K562 (cell line): ENCODE measurements around the gene NLRC3. TPM values are rescaled to one million over a fixed set of nuclear protein-coding genes. Genes with fewer than 3 reads are reported as not detected.

Source experiments
- ATAC-seq: fragments of 200-7000 bp; cut with Tn5 transposase; 3 replicates; pipeline ENCODE4 v1.9.1; 2020; ENCODE audit warnings: moderate library complexity
- BruUV-seq: library from RNA; stranded (reverse); fragments of 400-500 nt; replicated peaks from 2 replicates; lab custom pipeline; 2021; lab: Mats Ljungman, UMichigan
- CTCF ChIA-PET: fragments of 300-600 bp; formaldehyde crosslinking; extraction: SDS; loops from one replicate; lab custom pipeline; 2021; ENCODE audit warnings: low intra/inter-chr PET ratio; lab: Yijun Ruan, JAX
- POLR2A ChIA-PET: fragments of 300-600, 350-650 bp; sonication (Branson Sonifier 250); formaldehyde crosslinking; extraction: SDS; loops from one replicate; lab custom pipeline; 2021; ENCODE audit warnings: antibody characterized with exemption, inconsistent platforms; lab: Yijun Ruan, JAX
- DNase-seq, 4 experiments: peaks; one replicate each; pipeline versions ENCODE4 v3.0.0 to v3.0.0-alpha.2; 2011 to 2018; ENCODE audit warnings: low spot score in 3 of 4, mixed read lengths in 3 of 4; ENCODE audit errors: extremely low read depth in 1 of 4
- FAIRE-seq: peaks from 2 replicates; lab custom pipeline; 2011; peaks lifted over from hg19 to GRCh38; lab: Jason Lieb, UNC
- H2AFZ ChIP-seq: 2 replicates; pipeline ENCODE4 v1.6.0; 2011; ENCODE audit warnings: low read depth, low read length, control low read depth, inconsistent platforms
- H3K27ac ChIP-seq: fragments of 200-600 bp; 3 replicates; pipeline ENCODE4 v1.8.0; 2011; ENCODE audit warnings: low read depth, mild to moderate bottlenecking, control low read depth, inconsistent platforms, low read length, moderate library complexity, mixed read lengths; ENCODE audit errors: extremely low read depth
- H3K27me3 ChIP-seq, 2 experiments: fragments of 300-600 bp in 1 of 2; 2 replicates in 1 of 2; 3 replicates in 1 of 2; pipeline versions ENCODE4 v1.6.0 to v1.8.0; 2011; ENCODE audit warnings: inconsistent platforms in 2 of 2, low read length in 2 of 2, mild to moderate bottlenecking in 1 of 2, mixed read lengths in 1 of 2, moderate library complexity in 1 of 2; ENCODE audit not compliant: control insufficient read depth in 2 of 2, insufficient read depth in 2 of 2
- H3K36me3 ChIP-seq: fragments of 300-600 bp; 3 replicates; pipeline ENCODE4 v1.8.0; 2011; ENCODE audit warnings: mild to moderate bottlenecking, low read length, inconsistent platforms; ENCODE audit not compliant: control insufficient read depth, insufficient read depth
- H3K4me1 ChIP-seq, 2 experiments: fragments of 200-600 bp in 1 of 2; replicated peaks in 1 of 2; 2 replicates in 1 of 2; 3 replicates in 1 of 2; pipeline versions ENCODE4 v1.5.1 to v1.8.0; 2011; ENCODE audit warnings: inconsistent platforms in 2 of 2, low read length in 2 of 2, mild to moderate bottlenecking in 1 of 2, mixed read lengths in 1 of 2, moderate library complexity in 1 of 2; ENCODE audit not compliant: control insufficient read depth in 2 of 2, insufficient read depth in 2 of 2
- H3K4me2 ChIP-seq: 2 replicates; pipeline ENCODE4 v1.6.1; 2011; ENCODE audit warnings: low read length, control low read depth, inconsistent platforms, mixed read lengths; ENCODE audit not compliant: insufficient read depth
- H3K4me3 ChIP-seq: fragments of 200-600 bp; sonication (generic), shearing (Covaris generic); 2 replicates; pipeline ENCODE4 v1.5.1; 2016; ENCODE audit warnings: control low read depth, inconsistent platforms
- H3K79me2 ChIP-seq: fragments of 200-600 bp; 3 replicates; pipeline ENCODE4 v1.8.0; 2011; ENCODE audit warnings: low read length, inconsistent platforms; ENCODE audit not compliant: control insufficient read depth, insufficient read depth
- H3K9ac ChIP-seq, 2 experiments: 2 replicates each; pipeline versions ENCODE4 v1.6.0 to v1.6.1; 2011; ENCODE audit warnings: low read depth in 2 of 2, low read length in 2 of 2, control low read depth in 1 of 2, inconsistent platforms in 1 of 2, mild to moderate bottlenecking in 1 of 2, mixed read lengths in 1 of 2; ENCODE audit not compliant: insufficient read depth in 1 of 2
- H3K9me1 ChIP-seq: one replicate; pipeline ENCODE4 v1.6.0; 2011; ENCODE audit warnings: inconsistent platforms, mild to moderate bottlenecking, low read length, moderate library complexity; ENCODE audit not compliant: control insufficient read depth, insufficient read depth
- H3K9me3 ChIP-seq: replicated peaks from 2 replicates; pipeline ENCODE4 v1.5.1; 2011; ENCODE audit warnings: low read depth, low read length, inconsistent platforms; ENCODE audit not compliant: control insufficient read depth, insufficient read depth
- H4K20me1 ChIP-seq: replicated peaks from 2 replicates; pipeline ENCODE4 v1.6.1; 2011; ENCODE audit warnings: low read length, inconsistent platforms, mixed read lengths; ENCODE audit not compliant: control insufficient read depth, insufficient read depth
- GABPA ChIP-seq: fragments of 200-800 bp; sonication (Bioruptor generic); conservative IDR thresholded peaks from 2 replicates; pipeline ENCODE4 v1.6.1; 2016; ENCODE audit warnings: low read depth, missing genetic modification characterization, missing compliant biosample characterization
- HDGF ChIP-seq: fragments of 450-650 bp; IDR thresholded peaks from 2 replicates; pipeline ENCODE4 v1.6.1; 2016
- JUN ChIP-seq, 2 experiments: sonication (generic) in 1 of 2; formaldehyde crosslinking in 1 of 2; IDR thresholded peaks; 2 replicates each; pipeline versions ENCODE4 v1.6.1 to v1.8.0; 2012 to 2022; ENCODE audit warnings: borderline replicate concordance in 2 of 2, mild to moderate bottlenecking in 2 of 2, improper control_type of control experiment in 1 of 2, low read depth in 1 of 2, low read length in 1 of 2, missing genetic modification reagents in 1 of 2
- XRCC4 ChIP-seq: IDR thresholded peaks from one replicate; pipeline ENCODE4 v1.6.1; 2011; ENCODE audit not compliant: insufficient read depth, insufficient read length; ENCODE audit errors: extremely low read depth
- ZNF175 ChIP-seq: fragments of 200-800 bp; sonication (Bioruptor generic); IDR thresholded peaks from 2 replicates; pipeline ENCODE4 v1.6.1; 2016; ENCODE audit warnings: low read depth, mild to moderate bottlenecking, missing genetic modification characterization, missing compliant biosample characterization
- ZNF408 ChIP-seq: fragments of 250-450 bp; sonication (Bioruptor Pico); IDR thresholded peaks from 2 replicates; pipeline ENCODE4 v1.4.0; 2020; ENCODE audit warnings: low read depth, mild to moderate bottlenecking, moderate library complexity
- ZNF444 ChIP-seq: fragments of 250-450 bp; sonication (Bioruptor Pico); IDR thresholded peaks from 2 replicates; pipeline ENCODE4 v1.4.0; 2020; ENCODE audit warnings: mild to moderate bottlenecking, moderate library complexity
- WGBS: fragments of 100-300 bp; shearing (Covaris generic); methylation state at CpG from one replicate; pipeline ENCODE4 v1.1.6; 2016; ENCODE audit warnings: low coverage, mixed read lengths; ENCODE audit not compliant: insufficient coverage; ENCODE audit errors: missing lambda C conversion rate; 5-methylcytosine and 5-hydroxymethylcytosine counted together
- in situ Hi-C: fragments of 300-500 bp; cut with MboI; formaldehyde crosslinking; loops from 4 replicates; pipeline ENCODE4 v1.15.0; 2018; ENCODE audit warnings: inconsistent platforms, mixed read lengths
- intact Hi-C: fragments of 100-400 bp; cut with micrococcal nuclease; formaldehyde crosslinking; loops from 2 replicates; pipeline ENCODE4 v1.14.2; 2022
- polyA plus RNA-seq, 8 experiments: library from polyadenylated mRNA; depleted of rRNA in 4 of 8; stranded (reverse) in 5 of 8; unstranded in 3 of 8; fragments of >200 nt; fragmentation: Nextera tagmentation in 2 of 8; fragmentation: Illumina TruSeq in 1 of 8; extraction: Ambion mirVana in 2 of 8; extraction: Trizol in 1 of 8; gene quantifications; 2 replicates each; pipeline versions ENCODE4 v1.2.1 to v1.2.3, GENCODE V29; 2011 to 2014; ENCODE audit warnings: inconsistent platforms in 1 of 8, missing spikeins in 1 of 8
- total RNA-seq, 7 experiments: library from RNA; depleted of rRNA in 6 of 7; stranded (reverse); fragments of >200 nt in 6 of 7; fragmentation: Illumina TruSeq in 2 of 7; extraction: Trizol in 2 of 7; gene quantifications; 2 replicates each; pipeline versions ENCODE4 v1.2.1 to v1.2.3, GENCODE V29; 2011 to 2021; ENCODE audit warnings: low replicate concordance in 1 of 7

NLRC3 gene
- total and polyA plus RNA-seq, 9 of the 15 experiments (the other 6 are each of a cell fraction or from before 2014, with no cell fraction given): 0.03 to 0.13 (median 0.03) TPM; not detected in 4

GRCh38 chr16:3536851-3537250 is 40.4 kb downstream of the NLRC3 start:
- intact Hi-C loops: no loop called here
- CTCF ChIA-PET: no interaction called here
- BruUV-seq: no TSS peak
- no peaks in the 10 kb centered on the region for H3K36me3 ChIP-seq
- POLR2A ChIA-PET: interaction anchor here (0.9 to 1.2 kb wide), 2 partner anchors 10 to 13 kb away, joined by 3 to 4 read pairs; no protein-coding TSS in a partner anchor
- H4K20me1 ChIP-seq: 0 out of 2 replicates have a peak, but pooled peaks cover 3% of the 10 kb centered on the region
- no peak for TF ChIP-seq ZNF175 (CRISPR knock-in tag)
- TF ChIP-seq JUN (IDR thresholded peaks at IDR 0.05; ENCODE audit: borderline replicate concordance, low read depth, low read length): no peak
- TF ChIP-seq JUN (CRISPR knock-in tag; IDR thresholded peaks at IDR 0.05; ENCODE audit: borderline replicate concordance): no peak
- no peak for TF ChIP-seq XRCC4
- no peak for TF ChIP-seq GABPA (tag)
- no peak for TF ChIP-seq ZNF444 (CRISPR knock-in tag)
- no peak for TF ChIP-seq HDGF
- TF ChIP-seq ZNF408: no peak
- no peak for FAIRE-seq
- no peak overlapping the region for H3K4me3 ChIP-seq
- H2AFZ ChIP-seq: no peak overlapping the region
- no peak overlapping the region for H3K9ac ChIP-seq
- no peaks in the 10 kb centered on the region for H3K9me3 ChIP-seq
- H3K9me1 ChIP-seq: no peaks in the 10 kb centered on the region
- in situ Hi-C loops: no loop called here
- no peak for ATAC-seq
- no peak overlapping the region for H3K27ac ChIP-seq
- no peaks in the 10 kb centered on the region for H3K79me2 ChIP-seq
- no peaks in the 10 kb centered on the region for H3K4me1 ChIP-seq
- no peak for DNase-seq
- 33% methylated on average over 4 of the region's 4 CpGs for WGBS
- H3K4me2 ChIP-seq: no peak overlapping the region
- peaks cover 0 to 5% of the 10 kb centered on the region in 2 experiments; a peak in 2 of 5 replicates for H3K27me3 ChIP-seq
